ENCODE measurements around the gene MYRF. TPM values are rescaled to one million over a fixed set of nuclear protein-coding genes. Genes with fewer than 3 reads are reported as not detected.

The MYRF gene
- total RNA-seq, 1 donor from 2014 or later: 1.9 TPM

- Histone ChIP-seq H3K79me2 (ENCODE audit: low read depth) (peaks cover 80% of the 10 kb centered on the region), H4K20me1 (ENCODE audit: low read depth) (peaks cover 22% of the 10 kb centered on the region), H3K27me3 (no peaks in the 10 kb centered on the region), H3K4me2 (peak overlapping the region; percentile 87), H3K9me3 (ENCODE audit: low read depth) (no peaks in the 10 kb centered on the region), H2AFZ (replicated peaks) (no peak overlapping the region), H3K27ac (no peak overlapping the region), H3K9ac (peak overlapping the region; percentile 96), H3K4me1 (peaks cover 19% of the 10 kb centered on the region), H3F3A (ENCODE audit: low read depth) (peaks cover 59% of the 10 kb centered on the region), H3K36me3 (no peaks in the 10 kb centered on the region), H3K4me3 (peak overlapping the region; percentile 82)
- Mint-ChIP-seq H3K27ac (peak overlapping the region; percentile 81), H3K36me3 (peaks cover 28% of the 10 kb centered on the region), H3K4me3 (peak overlapping the region; percentile 94), H3K9me3 (no peaks in the 10 kb centered on the region), H3K27me3 (ENCODE audit: insufficient read depth, low read depth) (peaks cover 8% of the 10 kb centered on the region), H3K4me1 (peaks cover 29% of the 10 kb centered on the region)
- TF ChIP-seq, protein P1, sequence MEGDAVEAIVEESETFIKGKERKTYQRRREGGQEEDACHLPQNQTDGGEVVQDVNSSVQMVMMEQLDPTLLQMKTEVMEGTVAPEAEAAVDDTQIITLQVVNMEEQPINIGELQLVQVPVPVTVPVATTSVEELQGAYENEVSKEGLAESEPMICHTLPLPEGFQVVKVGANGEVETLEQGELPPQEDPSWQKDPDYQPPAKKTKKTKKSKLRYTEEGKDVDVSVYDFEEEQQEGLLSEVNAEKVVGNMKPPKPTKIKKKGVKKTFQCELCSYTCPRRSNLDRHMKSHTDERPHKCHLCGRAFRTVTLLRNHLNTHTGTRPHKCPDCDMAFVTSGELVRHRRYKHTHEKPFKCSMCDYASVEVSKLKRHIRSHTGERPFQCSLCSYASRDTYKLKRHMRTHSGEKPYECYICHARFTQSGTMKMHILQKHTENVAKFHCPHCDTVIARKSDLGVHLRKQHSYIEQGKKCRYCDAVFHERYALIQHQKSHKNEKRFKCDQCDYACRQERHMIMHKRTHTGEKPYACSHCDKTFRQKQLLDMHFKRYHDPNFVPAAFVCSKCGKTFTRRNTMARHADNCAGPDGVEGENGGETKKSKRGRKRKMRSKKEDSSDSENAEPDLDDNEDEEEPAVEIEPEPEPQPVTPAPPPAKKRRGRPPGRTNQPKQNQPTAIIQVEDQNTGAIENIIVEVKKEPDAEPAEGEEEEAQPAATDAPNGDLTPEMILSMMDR (IDR thresholded peaks at IDR 0.05): no peak
- TF ChIP-seq EZH2phosphoT487 (IDR thresholded peaks at IDR 0.05): no peak
- TF ChIP-seq EZH2 (IDR thresholded peaks at IDR 0.05): no peak
- no peak for DNase-seq (ENCODE audit: low spot score)
Measured at GRCh38 chr11:61793829-61794204, 41.4 kb downstream of the MYRF start.

DNA sequence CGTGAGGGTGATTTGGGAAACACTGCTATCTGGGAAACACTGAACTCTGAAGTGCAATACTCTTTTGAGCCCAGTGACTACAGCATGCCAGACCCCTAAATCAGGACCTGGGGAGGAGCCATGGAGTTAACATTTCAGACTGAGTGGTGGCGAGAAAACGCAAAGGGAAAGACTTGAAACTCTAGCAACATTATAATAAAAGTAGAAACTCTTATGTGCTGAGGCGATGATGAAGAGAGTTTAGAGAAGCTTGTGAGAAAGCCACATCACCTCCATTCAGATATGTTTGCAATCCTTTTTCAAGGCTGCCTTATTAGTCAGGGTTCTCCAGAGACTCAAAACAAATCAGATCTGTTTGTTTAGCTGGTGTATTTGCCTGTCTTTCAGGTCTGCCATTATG lies 42.1 kb downstream of the MYRF start:
- no peak for TF ChIP-seq EZH2 (IDR thresholded peaks at IDR 0.05)
- no peak for TF ChIP-seq EZH2phosphoT487 (IDR thresholded peaks at IDR 0.05)
- TF ChIP-seq, protein P1 (IDR thresholded peaks at IDR 0.05): no peak
- no peak overlapping the region for H2AFZ ChIP-seq (replicated peaks)
- Mint-ChIP-seq H3K27me3 (ENCODE audit: insufficient read depth, low read depth) (peaks cover 8% of the 10 kb centered on the region), H3K4me3 (peak overlapping the region; percentile 61), H3K4me1 (peaks cover 29% of the 10 kb centered on the region), H3K27ac (no peak overlapping the region), H3K36me3 (peaks cover 30% of the 10 kb centered on the region), H3K9me3 (no peaks in the 10 kb centered on the region)
- peaks cover 82% of the 10 kb centered on the region for H3K79me2 ChIP-seq (ENCODE audit: low read depth)
- H3K4me1 ChIP-seq: peaks cover 19% of the 10 kb centered on the region
- no peaks in the 10 kb centered on the region for H3K9me3 ChIP-seq (ENCODE audit: low read depth)
- peak overlapping the region; percentile 87 for H3K4me2 ChIP-seq
- no peaks in the 10 kb centered on the region for H3K36me3 ChIP-seq
- no peak overlapping the region for H3K4me3 ChIP-seq
- H3F3A ChIP-seq (ENCODE audit: low read depth): peaks cover 67% of the 10 kb centered on the region
- H3K27ac ChIP-seq: no peak overlapping the region
- DNase-seq (ENCODE audit: low spot score): no peak
- no peaks in the 10 kb centered on the region for H3K27me3 ChIP-seq
- no peak overlapping the region for H3K9ac ChIP-seq
- H4K20me1 ChIP-seq (ENCODE audit: low read depth): peaks cover 22% of the 10 kb centered on the region

- Histone ChIP-seq H3K27me3 (no peaks in the 10 kb centered on the region), H3K4me3 (no peak overlapping the region), H3F3A (ENCODE audit: low read depth) (peaks cover 76% of the 10 kb centered on the region), H4K20me1 (ENCODE audit: low read depth) (peaks cover 22% of the 10 kb centered on the region), H3K9ac (no peak overlapping the region), H3K4me1 (peaks cover 19% of the 10 kb centered on the region), H3K79me2 (ENCODE audit: low read depth) (peaks cover 90% of the 10 kb centered on the region), H3K4me2 (no peak overlapping the region), H2AFZ (replicated peaks) (no peak overlapping the region), H3K9me3 (ENCODE audit: low read depth) (no peaks in the 10 kb centered on the region), H3K27ac (no peak overlapping the region), H3K36me3 (no peaks in the 10 kb centered on the region)
- no peak for TF ChIP-seq EZH2 (IDR thresholded peaks at IDR 0.05)
- no peak for TF ChIP-seq EZH2phosphoT487 (IDR thresholded peaks at IDR 0.05)
- TF ChIP-seq, protein P1 (IDR thresholded peaks at IDR 0.05): no peak
- no peak overlapping the region for H3K27ac Mint-ChIP-seq
- H3K4me3 Mint-ChIP-seq: no peak overlapping the region
- peaks cover 29% of the 10 kb centered on the region for H3K4me1 Mint-ChIP-seq
- peaks cover 9% of the 10 kb centered on the region for H3K27me3 Mint-ChIP-seq (ENCODE audit: insufficient read depth, low read depth)
- DNase-seq (ENCODE audit: low spot score): no peak
- H3K36me3 Mint-ChIP-seq: peaks cover 27% of the 10 kb centered on the region
- no peaks in the 10 kb centered on the region for H3K9me3 Mint-ChIP-seq
Measured at GRCh38 chr11:61795459-61795858, 43.0 kb downstream of the MYRF start.

Measured in neural progenitor cell (in vitro differentiated cells).